HepG2 (cell line): ENCODE data around the gene ZNF235. TPM values are rescaled to one million over a fixed set of nuclear protein-coding genes. Genes with fewer than 3 reads are reported as not detected.

ENCODE experiments used
- BORCS8-MEF2B ChIP-seq: sonication (generic); formaldehyde crosslinking; IDR thresholded peaks from 2 replicates; pipeline ENCODE4 v1.8.0; 2022; ENCODE audit warnings: mild to moderate bottlenecking, missing genetic modification reagents
- EED ChIP-seq: sonication (generic); formaldehyde crosslinking; IDR thresholded peaks from 2 replicates; pipeline ENCODE4 v1.5.0; 2020; ENCODE audit warnings: mild to moderate bottlenecking, missing genetic modification reagents
- FOXA1 ChIP-seq, 2 experiments: fragments of 450-650 bp in 1 of 2; sonication (generic) in 1 of 2; formaldehyde crosslinking in 1 of 2; IDR thresholded peaks; 2 replicates each; pipeline versions ENCODE4 v1.4.0 to v1.6.1; 2016 to 2020; ENCODE audit warnings: missing genetic modification reagents in 1 of 2
- GTF2F1 ChIP-seq: fragments of 150-350 bp; IDR thresholded peaks from 2 replicates; pipeline ENCODE4 v1.6.1; 2014; ENCODE audit warnings: low read length
- HINFP ChIP-seq: sonication (generic); formaldehyde crosslinking; IDR thresholded peaks from 2 replicates; pipeline ENCODE4 v1.4.0; 2020; ENCODE audit warnings: low read depth, mild to moderate bottlenecking, missing genetic modification reagents
- IRX3 ChIP-seq: sonication (generic); formaldehyde crosslinking; IDR thresholded peaks from 2 replicates; pipeline ENCODE4 v1.8.1; 2023; ENCODE audit warnings: mild to moderate bottlenecking, low read depth, missing genetic modification reagents, borderline replicate concordance
- MAFK ChIP-seq, 2 experiments: IDR thresholded peaks in 1 of 2; conservative IDR thresholded peaks in 1 of 2; 2 replicates each; pipeline ENCODE4 v1.6.1; 2011; ENCODE audit warnings: improper control_type of control experiment in 2 of 2, low read length in 2 of 2
- MEIS2 ChIP-seq: sonication (generic); formaldehyde crosslinking; IDR thresholded peaks from 2 replicates; pipeline ENCODE4 v1.9.0; 2021; ENCODE audit warnings: mild to moderate bottlenecking, missing genetic modification reagents
- PHF8 ChIP-seq: sonication (generic); formaldehyde crosslinking; IDR thresholded peaks from 2 replicates; pipeline ENCODE4 v1.5.0; 2020; ENCODE audit warnings: missing genetic modification reagents
- RFX5 ChIP-seq: IDR thresholded peaks from 2 replicates; pipeline ENCODE4 v1.6.1; 2011; ENCODE audit warnings: low read depth, low read length, improper control_type of control experiment
- RXRB ChIP-seq: IDR thresholded peaks from 2 replicates; pipeline ENCODE4 v1.6.1; 2016; ENCODE audit warnings: borderline replicate concordance, missing genetic modification reagents, missing compliant biosample characterization
- SP2 ChIP-seq: sonication (generic); formaldehyde crosslinking; IDR thresholded peaks from 2 replicates; pipeline ENCODE4 v1.5.1; 2020; ENCODE audit warnings: mild to moderate bottlenecking, missing genetic modification reagents
- STAT5B ChIP-seq: sonication (generic); formaldehyde crosslinking; IDR thresholded peaks from 2 replicates; pipeline ENCODE4 v1.4.0; 2020; ENCODE audit warnings: missing genetic modification reagents
- U2AF2 ChIP-seq: fragments of 200-400 bp; formaldehyde crosslinking; IDR thresholded peaks from 2 replicates; pipeline ENCODE4 v1.6.1; 2017; ENCODE audit warnings: low read depth, mild to moderate bottlenecking, low read length
- ZMYM2 ChIP-seq: sonication (generic); formaldehyde crosslinking; IDR thresholded peaks from 2 replicates; pipeline ENCODE4 v1.8.0; 2022; ENCODE audit warnings: mild to moderate bottlenecking, missing genetic modification reagents
- ZNF121 ChIP-seq: sonication (generic); formaldehyde crosslinking; IDR thresholded peaks from 2 replicates; pipeline ENCODE4 v1.5.0; 2020; ENCODE audit warnings: mild to moderate bottlenecking, missing genetic modification reagents
- ZNF282 ChIP-seq: fragments of 450-650 bp; IDR thresholded peaks from 2 replicates; pipeline ENCODE4 v1.6.1; 2018; ENCODE audit not compliant: partially characterized antibody
- ZNF335 ChIP-seq: sonication (generic); formaldehyde crosslinking; IDR thresholded peaks from 2 replicates; pipeline ENCODE4 v1.4.0; 2020; ENCODE audit warnings: missing genetic modification reagents
- ZNF383 ChIP-seq: sonication (generic); formaldehyde crosslinking; IDR thresholded peaks from 2 replicates; pipeline ENCODE4 v1.4.0; 2020; ENCODE audit warnings: missing genetic modification reagents, mild to moderate bottlenecking, borderline replicate concordance
- ZNF724P ChIP-seq: sonication (generic); formaldehyde crosslinking; IDR thresholded peaks from 2 replicates; pipeline ENCODE4 v1.8.0; 2022; ENCODE audit warnings: missing genetic modification reagents, borderline replicate concordance
- ZSCAN29 ChIP-seq: sonication (generic); formaldehyde crosslinking; conservative IDR thresholded peaks from 2 replicates; pipeline ENCODE4 v1.4.0; 2020; ENCODE audit warnings: mild to moderate bottlenecking, missing genetic modification reagents
- polyA plus RNA-seq, 8 experiments: library from polyadenylated mRNA; depleted of rRNA in 3 of 8; stranded (reverse) in 7 of 8; unstranded in 1 of 8; fragments of >200 nt; fragmentation: Illumina TruSeq in 4 of 8; extraction: Trizol in 4 of 8; gene quantifications; 2 replicates each; pipeline versions ENCODE4 v1.2.1 to v1.2.3, GENCODE V29; 2011 to 2016; ENCODE audit warnings: low read depth in 4 of 8, missing spikeins in 1 of 8, mixed read lengths in 1 of 8; ENCODE audit not compliant: insufficient read depth in 1 of 8
- total RNA-seq, 5 experiments: library from RNA; depleted of rRNA; stranded (reverse); fragments of >200 nt; fragmentation: Illumina TruSeq; extraction: Trizol; gene quantifications; 2 replicates each; pipeline ENCODE4 v1.2.3, GENCODE V29; 2016; ENCODE audit warnings: low read depth in 1 of 5
- TF ChIP-seq, protein P1 (sequence below): sonication (generic); formaldehyde crosslinking; IDR thresholded peaks from 2 replicates; pipeline ENCODE4 v1.4.0; 2020; ENCODE audit warnings: mild to moderate bottlenecking, missing genetic modification reagents
- TF ChIP-seq, protein P2 (sequence below): IDR thresholded peaks from 2 replicates; pipeline ENCODE4 v1.6.1; 2016; ENCODE audit warnings: mild to moderate bottlenecking, missing biosample characterization, missing genetic modification reagents
- TF ChIP-seq, protein P3 (sequence below), 2 experiments: sonication (generic) in 1 of 2; formaldehyde crosslinking in 1 of 2; IDR thresholded peaks; 2 replicates each; pipeline versions ENCODE4 v1.5.1 to v1.6.1; 2011 to 2020; ENCODE audit warnings: borderline replicate concordance in 1 of 2, low read depth in 1 of 2, low read length in 1 of 2, mild to moderate bottlenecking in 1 of 2, missing genetic modification reagents in 1 of 2, moderate library complexity in 1 of 2

The ZNF235 gene
- total and polyA plus RNA-seq, 2 of the 13 experiments (the other 11 are each of a cell fraction or from before 2014, with no cell fraction given) = 4.8 to 5.5 TPM

- TF ChIP-seq BORCS8-MEF2B (CRISPR knock-in tag) = peak; percentile 56
- no peak for TF ChIP-seq IRX3 (CRISPR knock-in tag)
- no peak for TF ChIP-seq U2AF2
- TF ChIP-seq ZSCAN29 (CRISPR knock-in tag) = no peak
- TF ChIP-seq RXRB (CRISPR knock-in tag) = no peak
- TF ChIP-seq MAFK (conservative IDR thresholded peaks at IDR 0.05 in 1 of 2, IDR thresholded peaks at IDR 0.05 in 1 of 2; ENCODE audit: low read length in 2 of 2) = no peak
- TF ChIP-seq, protein P1, sequence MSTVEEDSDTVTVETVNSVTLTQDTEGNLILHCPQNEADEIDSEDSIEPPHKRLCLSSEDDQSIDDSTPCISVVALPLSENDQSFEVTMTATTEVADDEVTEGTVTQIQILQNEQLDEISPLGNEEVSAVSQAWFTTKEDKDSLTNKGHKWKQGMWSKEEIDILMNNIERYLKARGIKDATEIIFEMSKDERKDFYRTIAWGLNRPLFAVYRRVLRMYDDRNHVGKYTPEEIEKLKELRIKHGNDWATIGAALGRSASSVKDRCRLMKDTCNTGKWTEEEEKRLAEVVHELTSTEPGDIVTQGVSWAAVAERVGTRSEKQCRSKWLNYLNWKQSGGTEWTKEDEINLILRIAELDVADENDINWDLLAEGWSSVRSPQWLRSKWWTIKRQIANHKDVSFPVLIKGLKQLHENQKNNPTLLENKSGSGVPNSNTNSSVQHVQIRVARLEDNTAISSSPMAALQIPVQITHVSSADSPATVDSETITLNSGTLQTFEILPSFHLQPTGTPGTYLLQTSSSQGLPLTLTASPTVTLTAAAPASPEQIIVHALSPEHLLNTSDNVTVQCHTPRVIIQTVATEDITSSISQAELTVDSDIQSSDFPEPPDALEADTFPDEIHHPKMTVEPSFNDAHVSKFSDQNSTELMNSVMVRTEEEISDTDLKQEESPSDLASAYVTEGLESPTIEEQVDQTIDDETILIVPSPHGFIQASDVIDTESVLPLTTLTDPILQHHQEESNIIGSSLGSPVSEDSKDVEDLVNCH (CRISPR knock-in tag) = no peak
- no peak for TF ChIP-seq FOXA1 (IDR thresholded peaks at IDR 0.05)
- no peak for TF ChIP-seq FOXA1 (CRISPR knock-in tag; IDR thresholded peaks at IDR 0.05)
- no peak for TF ChIP-seq ZNF121 (CRISPR knock-in tag)
- TF ChIP-seq ZNF383 = no peak
- TF ChIP-seq, protein P2, sequence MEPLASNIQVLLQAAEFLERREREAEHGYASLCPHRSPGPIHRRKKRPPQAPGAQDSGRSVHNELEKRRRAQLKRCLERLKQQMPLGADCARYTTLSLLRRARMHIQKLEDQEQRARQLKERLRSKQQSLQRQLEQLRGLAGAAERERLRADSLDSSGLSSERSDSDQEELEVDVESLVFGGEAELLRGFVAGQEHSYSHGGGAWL (CRISPR knock-in tag) = peak; percentile 62; the same call in 1 of the 2 replicates
- TF ChIP-seq SP2 (CRISPR knock-in tag) = no peak
- TF ChIP-seq ZNF335 = no peak; the same call in 1 of the 2 replicates
- peak; percentile 59 for TF ChIP-seq MEIS2 (CRISPR knock-in tag)
- no peak for TF ChIP-seq ZNF282
- no peak for TF ChIP-seq STAT5B (CRISPR knock-in tag)
- no peak for TF ChIP-seq ZNF724P
- TF ChIP-seq, protein P3, sequence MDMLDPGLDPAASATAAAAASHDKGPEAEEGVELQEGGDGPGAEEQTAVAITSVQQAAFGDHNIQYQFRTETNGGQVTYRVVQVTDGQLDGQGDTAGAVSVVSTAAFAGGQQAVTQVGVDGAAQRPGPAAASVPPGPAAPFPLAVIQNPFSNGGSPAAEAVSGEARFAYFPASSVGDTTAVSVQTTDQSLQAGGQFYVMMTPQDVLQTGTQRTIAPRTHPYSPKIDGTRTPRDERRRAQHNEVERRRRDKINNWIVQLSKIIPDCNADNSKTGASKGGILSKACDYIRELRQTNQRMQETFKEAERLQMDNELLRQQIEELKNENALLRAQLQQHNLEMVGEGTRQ (IDR thresholded peaks at IDR 0.05; ENCODE audit: low read depth, low read length) = no peak
- TF ChIP-seq, protein P3 (CRISPR knock-in tag; IDR thresholded peaks at IDR 0.05; ENCODE audit: borderline replicate concordance) = no peak
- TF ChIP-seq HINFP = peak; percentile 64; the same call in 1 of the 2 replicates
- peak; percentile 80 for TF ChIP-seq PHF8 (CRISPR knock-in tag)
- peak; percentile 61; the same call in 1 of the 2 replicates for TF ChIP-seq EED
- no peak for TF ChIP-seq ZMYM2 (CRISPR knock-in tag)
- TF ChIP-seq GTF2F1 = no peak
- no peak for TF ChIP-seq RFX5
Observed at GRCh38 chr19:44304659-44305193, at the start of gene ZNF235 (continued).
